ENCODE results near the gene ASGR1.

- TF ChIP-seq CTCF (IDR thresholded peaks at IDR 0.05) (no peak), POLR2AphosphoS5 (IDR thresholded peaks at IDR 0.05) (no peak)
These were observed 43.2 kb upstream of the ASGR1 start for GRCh38 chr17:7222093-7222971.
